RWPE1 (cell line): Measurements from ENCODE around the gene ETV7.

ENCODE experiments used
- CTCF ChIA-PET: fragments of 350-600 bp; sonication (Branson Sonifier 250); formaldehyde crosslinking; extraction: SDS; loops from one replicate; lab custom pipeline; 2021; lab: Yijun Ruan, JAX
- POLR2A ChIA-PET: fragments of 400-600 bp; formaldehyde crosslinking; extraction: SDS; loops from one replicate; lab custom pipeline; 2020; ENCODE audit warnings: antibody characterized with exemption; ENCODE audit not compliant: low non-redundant PET; lab: Yijun Ruan, JAX
- DNase-seq: peaks from one replicate; pipeline ENCODE4 v3.0.0; 2012; ENCODE audit warnings: low spot score
- H3K27ac ChIP-seq: fragments of 450-650 bp; 2 replicates; pipeline ENCODE4 v1.5.1; 2017
- TF ChIP-seq, protein P1 (sequence below): fragments of 450-650 bp; conservative IDR thresholded peaks from 2 replicates; pipeline ENCODE4 v1.5.1; 2017; ENCODE audit warnings: low read depth, mild to moderate bottlenecking

ETV7 gene

DNA sequence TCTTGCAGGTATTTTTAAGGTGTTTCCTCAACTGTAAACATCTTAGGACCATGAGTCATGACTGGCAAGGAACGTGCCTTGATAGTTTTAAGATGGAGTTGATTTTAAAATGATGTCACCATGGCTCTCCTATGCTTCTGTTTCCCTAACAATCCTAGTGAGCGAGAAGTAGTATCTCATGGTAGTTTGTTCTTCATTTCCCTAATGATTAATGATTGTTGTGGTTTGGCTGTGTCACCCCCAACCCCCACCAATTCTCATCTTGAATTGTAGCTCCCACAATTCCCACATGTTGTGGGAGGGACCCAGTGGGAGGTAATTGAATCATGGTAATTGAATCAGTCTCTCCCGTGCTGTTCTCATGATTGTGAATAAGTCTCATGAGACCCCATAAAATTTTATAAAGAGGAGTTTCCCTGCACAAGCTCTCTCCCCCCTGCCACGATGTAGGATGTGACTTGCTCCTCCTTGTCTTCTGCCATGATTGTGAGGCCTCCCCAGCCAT lies 34.0 kb downstream of the ETV7 start:
- DNase-seq: no peak
- CTCF ChIA-PET: interaction anchor here (0.6 to 1.5 kb wide), 2 partner anchors 13 to 122 kb away, joined by 3 to 4 read pairs; no protein-coding TSS in a partner anchor
- POLR2A ChIA-PET: no interaction called here
- no peak overlapping the region for H3K27ac ChIP-seq
- TF ChIP-seq, protein P1, sequence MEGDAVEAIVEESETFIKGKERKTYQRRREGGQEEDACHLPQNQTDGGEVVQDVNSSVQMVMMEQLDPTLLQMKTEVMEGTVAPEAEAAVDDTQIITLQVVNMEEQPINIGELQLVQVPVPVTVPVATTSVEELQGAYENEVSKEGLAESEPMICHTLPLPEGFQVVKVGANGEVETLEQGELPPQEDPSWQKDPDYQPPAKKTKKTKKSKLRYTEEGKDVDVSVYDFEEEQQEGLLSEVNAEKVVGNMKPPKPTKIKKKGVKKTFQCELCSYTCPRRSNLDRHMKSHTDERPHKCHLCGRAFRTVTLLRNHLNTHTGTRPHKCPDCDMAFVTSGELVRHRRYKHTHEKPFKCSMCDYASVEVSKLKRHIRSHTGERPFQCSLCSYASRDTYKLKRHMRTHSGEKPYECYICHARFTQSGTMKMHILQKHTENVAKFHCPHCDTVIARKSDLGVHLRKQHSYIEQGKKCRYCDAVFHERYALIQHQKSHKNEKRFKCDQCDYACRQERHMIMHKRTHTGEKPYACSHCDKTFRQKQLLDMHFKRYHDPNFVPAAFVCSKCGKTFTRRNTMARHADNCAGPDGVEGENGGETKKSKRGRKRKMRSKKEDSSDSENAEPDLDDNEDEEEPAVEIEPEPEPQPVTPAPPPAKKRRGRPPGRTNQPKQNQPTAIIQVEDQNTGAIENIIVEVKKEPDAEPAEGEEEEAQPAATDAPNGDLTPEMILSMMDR: no peak

DNA sequence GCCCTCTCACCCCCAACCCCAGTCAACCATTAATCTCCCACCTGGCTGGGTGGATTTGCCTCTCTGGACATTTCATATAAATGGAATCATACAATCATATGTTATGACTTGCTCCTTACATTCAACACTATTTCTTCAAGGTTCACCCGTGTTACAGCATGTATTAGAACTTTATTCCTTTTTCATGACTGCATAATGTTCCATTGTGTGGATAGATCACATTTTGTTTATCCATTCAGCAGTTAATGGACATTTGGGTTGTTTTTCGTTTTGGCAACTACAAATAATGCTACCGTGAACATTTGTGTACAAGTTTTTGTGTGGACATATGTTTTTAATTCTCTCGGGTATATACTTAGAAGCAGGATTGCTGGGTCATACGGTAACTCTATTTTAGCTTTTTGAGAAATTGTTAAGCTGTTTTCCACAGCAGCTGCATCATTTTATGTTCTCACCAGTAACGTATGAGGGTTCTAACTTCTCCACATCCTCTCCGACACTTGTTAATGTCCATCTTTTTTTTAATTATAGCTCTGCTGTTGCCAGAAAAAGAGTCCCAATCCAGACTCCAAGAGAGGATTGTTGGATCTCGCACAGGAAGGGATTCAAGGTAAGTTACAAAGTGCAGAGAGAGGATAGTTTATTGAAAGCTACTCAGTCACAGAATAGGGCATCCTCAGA lies 34.9 kb downstream of the ETV7 start:
- DNase-seq: no peak
- TF ChIP-seq, protein P1: no peak
- ChIA-PET CTCF (interaction anchor here (0.6 to 1.5 kb wide), 4 partner anchors 12 to 174 kb away, joined by 3 to 4 read pairs (median 3); no protein-coding TSS in a partner anchor), POLR2A (no interaction called here)
- H3K27ac ChIP-seq: no peak overlapping the region

DNA sequence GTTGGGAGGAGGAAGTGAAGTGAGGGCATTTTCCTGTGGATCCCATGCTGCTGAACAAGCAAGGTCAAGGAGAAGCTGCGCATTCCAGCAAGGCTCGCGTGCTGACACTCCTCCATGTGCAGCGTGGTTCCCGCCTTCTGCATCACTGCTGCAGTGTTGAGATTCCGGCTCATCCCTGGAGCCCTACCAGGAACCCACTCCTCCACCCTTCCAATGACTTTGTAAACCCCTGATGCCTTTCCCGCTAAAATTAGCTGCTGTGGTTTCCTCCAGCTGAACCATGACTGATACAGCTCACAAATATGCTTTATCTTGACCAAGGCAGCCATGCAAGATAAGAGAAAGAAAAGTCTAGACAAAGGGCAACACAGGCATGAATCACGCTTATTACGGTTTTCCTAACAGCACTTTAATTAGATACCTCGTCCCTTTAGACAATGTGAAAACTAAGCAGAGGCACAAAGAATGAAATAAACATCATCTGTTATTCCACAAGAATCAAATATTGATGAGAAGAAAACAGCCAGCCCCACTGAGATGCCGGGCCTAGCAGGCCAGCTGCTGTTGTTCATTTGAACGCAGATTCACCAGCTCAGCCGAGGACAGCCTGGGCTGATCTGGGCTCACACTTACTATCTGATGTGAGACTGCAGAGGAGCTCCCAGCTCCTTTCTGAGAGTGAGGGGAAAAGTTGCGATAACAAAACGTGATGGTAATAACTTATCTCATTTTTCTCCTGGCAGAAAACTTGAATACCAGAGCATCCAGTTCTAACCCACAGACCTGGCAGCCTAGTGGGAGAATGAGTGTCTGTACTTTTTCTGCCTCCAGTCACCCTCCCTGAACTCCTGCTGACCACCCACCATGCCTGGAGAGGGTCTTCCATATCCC lies 36.5 kb downstream of the ETV7 start:
- ChIA-PET CTCF (interaction anchor here (1.3 to 1.4 kb wide), 2 partner anchors 10 to 48 kb away, joined by 4 to 5 read pairs; no protein-coding TSS in a partner anchor), POLR2A (no interaction called here)
- H3K27ac ChIP-seq: no peak overlapping the region
- TF ChIP-seq, protein P1: no peak
- DNase-seq: no peak

DNA sequence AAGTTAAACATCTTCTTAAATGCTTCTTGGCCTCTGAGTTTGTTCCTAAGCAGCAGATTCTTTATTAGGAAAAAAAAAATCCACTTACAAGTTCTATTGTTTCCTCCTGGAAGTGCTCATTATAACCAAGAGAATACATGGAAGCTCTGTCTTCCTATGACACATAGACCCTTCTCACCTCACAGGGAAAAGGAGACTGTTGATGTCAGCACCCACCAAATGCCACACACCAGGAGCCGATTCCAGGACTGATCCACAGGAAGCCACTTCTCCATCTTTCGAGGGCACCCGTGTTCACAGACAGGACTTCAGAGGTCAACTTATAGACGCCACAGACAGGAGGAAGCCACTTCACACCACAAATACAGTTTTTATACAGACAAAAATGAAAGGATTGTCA lies 37.4 kb downstream of the ETV7 start:
- ChIA-PET CTCF (no interaction called here), POLR2A (no interaction called here)
- no peak for DNase-seq
- TF ChIP-seq, protein P1: no peak
- H3K27ac ChIP-seq: no peak overlapping the region

DNA sequence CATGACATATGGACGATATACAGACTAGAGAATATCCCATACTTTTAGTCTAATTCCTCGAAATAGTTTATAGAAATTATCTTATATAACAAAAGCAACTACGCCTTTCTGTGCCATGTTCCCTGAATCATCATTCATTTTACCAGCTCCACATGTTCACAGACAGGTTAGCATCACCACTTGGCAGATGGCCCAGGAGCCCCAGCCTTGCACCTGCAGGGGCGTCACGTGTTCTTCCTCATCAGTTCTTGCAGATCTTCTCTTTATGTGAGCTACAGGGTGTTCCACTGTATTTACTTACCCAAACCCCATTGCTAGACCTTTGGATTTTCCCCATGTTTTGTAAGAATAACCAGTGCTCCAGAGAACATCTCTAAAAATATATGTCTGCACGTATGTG lies 38.2 kb downstream of the ETV7 start:
- TF ChIP-seq, protein P1: no peak
- CTCF ChIA-PET: interaction anchor here (1.2 kb wide), 1 partner anchor 36 kb away, joined by 4 read pairs; no protein-coding TSS in a partner anchor
- H3K27ac ChIP-seq: no peak overlapping the region
- POLR2A ChIA-PET: no interaction called here
- DNase-seq: peak; percentile 79

DNA sequence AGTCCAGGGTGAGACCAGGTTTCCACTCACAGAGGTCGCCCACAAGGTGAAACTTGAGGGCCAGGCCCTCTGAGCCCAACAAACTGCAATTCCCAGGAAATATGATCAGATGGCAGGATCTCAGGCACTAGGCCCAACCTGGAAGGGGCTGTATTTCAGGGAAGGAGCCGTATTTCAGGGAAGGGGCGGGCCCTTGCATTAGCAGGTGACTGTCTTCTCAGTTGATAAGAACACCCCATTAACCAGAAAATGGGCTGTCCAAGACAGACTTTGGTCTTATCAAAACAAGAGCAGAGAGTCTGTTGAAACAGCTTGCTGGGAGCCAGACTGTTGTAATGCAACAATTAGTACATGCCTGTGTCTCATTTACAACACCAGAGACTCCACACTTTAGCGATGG lies 39.8 kb downstream of the ETV7 start:
- no peak for DNase-seq
- TF ChIP-seq, protein P1: no peak
- CTCF ChIA-PET: no interaction called here
- POLR2A ChIA-PET: no interaction called here
- H3K27ac ChIP-seq: no peak overlapping the region
